Common myeloid progenitor, CD34-positive (primary cell): ENCODE measurements around the gene NR1H4.

Experiments used
- CTCF ChIA-PET: fragments of 350-600 bp; sonication (Branson Sonifier 250); formaldehyde crosslinking; loops from one replicate; lab custom pipeline; 2021; ENCODE audit warnings: antibody characterized with exemption; lab: Charles Lee
- POLR2A ChIA-PET: fragments of 350-600 bp; sonication (Branson Sonifier 250); formaldehyde crosslinking; loops from one replicate; lab custom pipeline; 2021; ENCODE audit warnings: antibody characterized with exemption; lab: Charles Lee
- DNase-seq, 3 donors: peaks; one replicate each; pipeline versions ENCODE4 v3.0.0 to v3.0.0-alpha.2; 2013
- H3K27ac ChIP-seq, 2 experiments: 1 replicate in 1 of 2; 2 replicates in 1 of 2; pipeline ENCODE4 v1.7.0; 2013; ENCODE audit warnings: inconsistent platforms in 2 of 2, low read length in 2 of 2, mild to moderate bottlenecking in 2 of 2, low read depth in 1 of 2, moderate library complexity in 1 of 2; ENCODE audit not compliant: severe bottlenecking in 2 of 2, insufficient read depth in 1 of 2, poor library complexity in 1 of 2
- H3K27me3 ChIP-seq, 5 experiments: replicated peaks in 2 of 5; 1 replicate in 3 of 5; 2 replicates in 2 of 5; pipeline versions ENCODE4 v1.6.1 to v1.7.0; 2013; ENCODE audit warnings: low read length in 4 of 5, mild to moderate bottlenecking in 2 of 5, moderate library complexity in 2 of 5, inconsistent platforms in 1 of 5; ENCODE audit not compliant: insufficient read depth in 5 of 5, control insufficient read depth in 4 of 5
- H3K36me3 ChIP-seq, 4 experiments: 1 replicate in 2 of 4; 2 replicates in 2 of 4; pipeline versions ENCODE4 v1.6.1 to v1.7.0; 2013; ENCODE audit warnings: low read length in 3 of 4, control low read depth in 1 of 4, mild to moderate bottlenecking in 1 of 4; ENCODE audit not compliant: control insufficient read depth in 4 of 4, insufficient read depth in 4 of 4
- H3K4me1 ChIP-seq, 4 experiments: 1 replicate in 3 of 4; 2 replicates in 1 of 4; pipeline versions ENCODE4 v1.6.1 to v1.7.1; 2013; ENCODE audit warnings: low read length in 3 of 4, mild to moderate bottlenecking in 3 of 4, control low read depth in 1 of 4, inconsistent platforms in 1 of 4, moderate library complexity in 1 of 4; ENCODE audit not compliant: control insufficient read depth in 4 of 4, insufficient read depth in 4 of 4; ENCODE audit errors: control extremely low read depth in 1 of 4
- H3K4me3 ChIP-seq, 7 experiments: 1 replicate in 4 of 7; 2 replicates in 3 of 7; pipeline versions ENCODE4 v1.5.1 to v1.7.0; 2013; ENCODE audit warnings: mild to moderate bottlenecking in 7 of 7, low read length in 6 of 7, moderate library complexity in 6 of 7, inconsistent platforms in 2 of 7, low read depth in 2 of 7, control low read depth in 1 of 7; ENCODE audit not compliant: insufficient read depth in 4 of 7, control insufficient read depth in 1 of 7; ENCODE audit errors: extremely low read depth in 1 of 7
- H3K9me3 ChIP-seq, 5 experiments: 1 replicate in 4 of 5; 2 replicates in 1 of 5; pipeline versions ENCODE4 v1.6.1 to v1.7.1; 2013; ENCODE audit warnings: low read length in 4 of 5, mild to moderate bottlenecking in 2 of 5, inconsistent platforms in 1 of 5, low read depth in 1 of 5, moderate library complexity in 1 of 5; ENCODE audit not compliant: control insufficient read depth in 4 of 5, insufficient read depth in 2 of 5; ENCODE audit errors: control extremely low read depth in 1 of 5
- WGBS: methylation state at CpG from one replicate; pipeline ENCODE4 v1.1.5; 2013; ENCODE audit not compliant: insufficient coverage; 5-methylcytosine and 5-hydroxymethylcytosine counted together

NR1H4 gene

DNA sequence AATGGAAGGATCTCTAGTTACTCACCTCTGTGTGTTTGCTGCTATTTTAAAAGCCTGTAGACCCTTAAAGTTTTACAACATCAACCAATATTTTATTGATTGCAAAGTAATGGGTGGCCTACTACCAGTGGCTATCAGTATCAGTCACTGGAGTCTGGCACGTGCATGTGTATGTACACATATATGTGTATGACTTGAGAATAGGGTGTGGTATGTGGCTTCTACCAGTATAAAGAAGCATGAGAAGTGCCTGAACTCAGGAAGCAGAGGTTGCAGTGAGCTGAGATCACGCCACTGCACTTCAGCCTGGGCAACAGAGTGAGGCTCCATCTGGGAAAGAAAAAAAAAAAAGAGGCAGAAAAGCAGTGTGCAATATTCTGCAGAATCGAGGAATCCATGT lies 54.4 kb downstream of the NR1H4 start:
- Histone ChIP-seq H3K27me3 (peaks cover 0 to 7% (median 4%) of the 10 kb centered on the region in 5 experiments), H3K9me3 (peaks cover 0 to 2% (median 0%) of the 10 kb centered on the region in 5 experiments), H3K36me3 (no peaks in the 10 kb centered on the region), H3K27ac (no peak overlapping the region), H3K4me3 (no peak overlapping the region), H3K4me1 (no peaks in the 10 kb centered on the region)
- CTCF ChIA-PET = no interaction called here
- POLR2A ChIA-PET = no interaction called here
- WGBS = 86% methylated on average over 3 of the region's 3 CpGs
- DNase-seq = no peak

DNA sequence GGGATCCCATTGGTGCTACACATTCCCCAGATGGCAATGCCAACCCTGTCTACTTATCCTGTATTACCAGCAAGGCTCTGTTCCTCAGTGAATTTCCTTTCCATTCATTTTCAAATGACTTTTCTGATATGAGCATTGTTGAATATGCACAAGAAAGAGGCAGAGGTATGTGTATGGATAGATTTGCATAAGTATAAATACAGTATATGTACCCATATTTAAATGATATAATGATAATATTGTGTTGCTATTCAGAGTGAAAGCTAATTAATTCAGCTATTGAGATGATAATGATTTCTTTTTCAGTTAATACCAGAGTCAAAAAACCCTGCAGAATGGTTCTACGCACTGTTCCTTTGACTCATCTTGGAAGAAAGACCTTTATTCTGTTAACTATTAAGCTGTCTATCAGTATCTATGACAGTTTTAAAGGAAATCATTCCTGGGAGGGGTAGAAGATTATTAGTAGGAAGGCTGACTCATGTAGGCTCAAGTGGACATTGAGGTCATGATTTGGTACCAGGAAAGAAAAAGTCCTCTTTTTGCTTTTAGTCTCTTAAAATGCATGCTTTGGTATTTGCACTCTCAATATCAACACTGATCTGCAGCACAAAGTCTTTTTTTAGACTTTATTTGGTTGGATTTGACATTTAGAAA lies 54.9 kb downstream of the NR1H4 start:
- DNase-seq = no peak

DNA sequence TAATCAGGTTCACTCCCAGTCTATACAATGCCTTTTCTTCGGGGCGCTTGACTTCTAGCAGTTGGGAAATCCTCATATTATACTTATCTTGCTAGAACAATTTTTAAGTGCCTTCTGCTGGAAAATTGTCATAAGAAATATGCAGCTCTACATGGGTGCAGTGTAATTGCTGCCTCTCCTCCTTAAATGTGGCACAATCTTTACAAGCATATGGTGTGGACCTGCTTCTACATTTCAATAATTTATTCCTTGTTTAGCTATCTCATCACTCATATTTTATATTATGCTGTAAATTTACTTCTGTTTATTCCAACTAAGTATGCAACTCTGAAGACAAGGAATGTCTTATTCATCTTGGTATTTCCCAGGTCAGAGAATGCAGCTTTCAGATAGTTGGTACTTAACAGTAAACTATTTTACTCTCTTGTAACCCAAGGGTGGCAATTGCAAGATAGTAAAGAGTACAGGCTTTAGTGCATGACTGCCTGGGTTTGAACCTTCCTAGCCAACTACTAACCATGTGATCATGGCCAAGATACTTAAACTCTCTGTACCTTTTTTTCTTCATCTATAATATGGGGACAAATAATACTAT lies 56.2 kb downstream of the NR1H4 start:
- Histone ChIP-seq H3K27ac (no peak overlapping the region), H3K36me3 (no peaks in the 10 kb centered on the region), H3K4me1 (no peaks in the 10 kb centered on the region), H3K4me3 (no peak overlapping the region), H3K27me3 (peaks cover 0 to 9% (median 4%) of the 10 kb centered on the region in 5 experiments), H3K9me3 (peaks cover 0 to 2% (median 0%) of the 10 kb centered on the region in 5 experiments)
- DNase-seq = no peak
- ChIA-PET CTCF (no interaction called here), POLR2A (interaction anchor here (0.6 kb wide), 1 partner anchor 85 kb away, joined by 4 read pairs; no protein-coding TSS in a partner anchor)
- WGBS = no CpG with 5 or more reads among the region's 2 CpGs

More for the DNA sequence above, 54.9 kb downstream of the NR1H4 start:
- peaks cover 0 to 8% (median 4%) of the 10 kb centered on the region in 5 experiments for H3K27me3 ChIP-seq
- H3K9me3 ChIP-seq = peaks cover 0 to 2% (median 0%) of the 10 kb centered on the region in 5 experiments
- no CpG with 5 or more reads among the region's 1 CpG for WGBS
- no peaks in the 10 kb centered on the region for H3K4me1 ChIP-seq
- POLR2A ChIA-PET = no interaction called here
- no peak overlapping the region for H3K4me3 ChIP-seq
- CTCF ChIA-PET = no interaction called here
- H3K27ac ChIP-seq = no peak overlapping the region
- H3K36me3 ChIP-seq = no peaks in the 10 kb centered on the region

DNA sequence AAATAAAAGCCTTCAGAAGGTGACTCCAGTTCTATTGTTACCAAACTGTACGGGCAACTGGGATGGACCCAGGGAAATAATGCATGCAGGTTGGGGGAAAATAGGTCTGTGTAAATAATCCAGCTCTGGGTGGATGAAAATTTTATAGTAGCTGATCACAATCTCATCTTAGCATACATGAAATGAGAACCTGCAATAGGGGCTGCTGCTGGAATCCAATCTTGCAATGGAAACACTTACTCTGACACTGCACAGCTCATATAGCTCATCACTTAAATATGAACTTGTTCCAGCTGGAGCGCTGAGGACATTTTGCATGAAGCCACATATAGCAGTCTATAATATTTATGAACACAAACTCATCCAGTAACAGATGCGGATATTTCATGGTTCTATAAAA lies 59.7 kb downstream of the NR1H4 start:
- H3K27ac ChIP-seq = no peak overlapping the region
- no peak for DNase-seq
- peaks cover 0 to 10% (median 4%) of the 10 kb centered on the region in 5 experiments for H3K27me3 ChIP-seq
- POLR2A ChIA-PET = interaction anchor here (0.7 kb wide), 1 partner anchor 176 kb away, joined by 3 read pairs; no protein-coding TSS in a partner anchor
- H3K4me3 ChIP-seq = no peak overlapping the region
- no peaks in the 10 kb centered on the region for H3K4me1 ChIP-seq
- H3K36me3 ChIP-seq = no peaks in the 10 kb centered on the region
- CTCF ChIA-PET = no interaction called here
- WGBS = 93% methylated on average over 2 of the region's 3 CpGs
- H3K9me3 ChIP-seq = no peaks in the 10 kb centered on the region

DNA sequence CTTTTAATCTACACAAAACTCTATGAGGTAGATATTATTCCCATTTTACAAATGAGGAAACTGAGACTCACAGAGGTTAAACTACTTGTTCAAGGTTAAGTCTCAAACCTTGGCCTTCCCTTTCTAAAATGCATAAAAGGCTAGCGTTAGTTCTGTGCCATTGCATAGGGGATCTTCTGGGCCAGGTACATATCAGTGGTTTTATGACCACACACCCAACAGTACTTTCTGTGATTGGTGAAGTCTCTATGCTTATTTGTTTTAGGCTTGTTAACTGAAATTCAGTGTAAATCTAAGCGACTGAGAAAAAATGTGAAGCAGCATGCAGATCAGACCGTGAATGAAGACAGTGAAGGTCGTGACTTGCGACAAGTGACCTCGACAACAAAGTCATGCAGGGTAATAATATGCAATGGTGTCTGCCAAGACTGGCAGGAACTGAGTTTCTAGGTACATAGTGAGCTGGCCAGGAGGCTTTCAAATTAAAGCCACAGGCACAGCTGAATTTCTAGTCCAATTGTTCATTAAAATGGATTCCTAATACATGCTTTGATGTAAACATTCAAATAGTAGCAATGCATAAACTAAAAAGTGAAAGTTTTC lies 61.1 kb downstream of the NR1H4 start:
- H3K27ac ChIP-seq = no peak overlapping the region
- ChIA-PET CTCF (no interaction called here), POLR2A (no interaction called here)
- 93% methylated on average over 6 of the region's 6 CpGs for WGBS
- no peak for DNase-seq
- no peaks in the 10 kb centered on the region for H3K4me1 ChIP-seq
- H3K27me3 ChIP-seq = peaks cover 0 to 7% (median 0%) of the 10 kb centered on the region in 5 experiments
- no peaks in the 10 kb centered on the region for H3K9me3 ChIP-seq
- H3K36me3 ChIP-seq = no peaks in the 10 kb centered on the region
- H3K4me3 ChIP-seq = no peak overlapping the region

DNA sequence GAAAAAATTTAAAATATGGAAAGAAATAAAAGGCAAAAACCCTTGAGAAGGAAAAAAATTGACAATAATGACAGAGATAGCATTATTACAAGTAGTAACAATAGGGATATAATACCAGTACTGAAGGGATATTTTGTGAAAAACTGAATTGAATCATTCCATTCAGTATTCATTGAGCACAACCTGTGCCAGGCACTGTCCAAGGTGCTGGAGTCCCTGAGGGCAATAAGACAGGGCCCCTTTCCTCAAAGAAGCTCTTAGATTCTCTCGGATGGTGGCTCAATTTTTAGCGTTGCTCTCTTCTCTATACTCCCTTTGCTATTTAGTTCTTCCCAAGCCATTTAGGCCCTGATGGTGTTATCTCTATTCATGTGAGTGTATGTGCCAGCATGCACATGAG lies 65.5 kb downstream of the NR1H4 start:
- POLR2A ChIA-PET = no interaction called here
- Histone ChIP-seq H3K27me3 (peaks cover 0 to 2% (median 0%) of the 10 kb centered on the region in 5 experiments), H3K4me3 (no peak overlapping the region), H3K27ac (no peak overlapping the region), H3K4me1 (no peaks in the 10 kb centered on the region), H3K9me3 (no peaks in the 10 kb centered on the region), H3K36me3 (no peaks in the 10 kb centered on the region)
- WGBS = 100% methylated on average over 1 of the region's 2 CpGs
- CTCF ChIA-PET = no interaction called here
- peak; percentile 18 to 54 (median 47) for DNase-seq

DNA sequence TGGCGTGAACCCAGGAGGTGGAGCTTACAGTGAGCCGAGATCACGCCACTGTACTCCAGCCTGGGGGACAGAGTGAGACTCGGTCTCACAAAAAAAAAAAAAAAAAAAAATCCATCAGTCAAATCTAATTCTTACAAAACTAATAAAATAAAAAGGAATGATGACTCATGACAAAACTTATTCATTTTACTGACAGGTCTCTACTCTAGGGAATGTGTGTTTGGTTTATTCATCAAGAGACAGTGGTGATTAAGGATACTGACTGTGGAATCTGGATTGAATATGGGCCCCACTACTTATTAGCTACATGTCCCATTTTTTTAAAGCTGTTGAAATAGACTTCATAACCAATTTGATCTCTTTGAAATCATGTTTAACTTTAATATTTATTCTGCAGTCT lies 70.5 kb downstream of the NR1H4 start:
- ChIA-PET CTCF (no interaction called here), POLR2A (no interaction called here)
- Histone ChIP-seq H3K27me3 (no peaks in the 10 kb centered on the region), H3K9me3 (no peaks in the 10 kb centered on the region), H3K4me1 (no peaks in the 10 kb centered on the region), H3K36me3 (no peaks in the 10 kb centered on the region), H3K27ac (no peak overlapping the region), H3K4me3 (no peak overlapping the region)
- 100% methylated on average over 1 of the region's 4 CpGs for WGBS
- DNase-seq = no peak
